NCI-H510A (cell line): Measurements from ENCODE around the gene RAB35.

Experiments used
- DNase-seq: peaks from one replicate; lab custom pipeline; 2025; lab: John Stamatoyannopoulos, UW

Gene RAB35

GRCh38 chr12:120086801-120087621, 29.5 kb downstream of the RAB35 start:
- DNase-seq: peak; percentile 99

GRCh38 chr12:120085920-120086645, 30.5 kb downstream of the RAB35 start:
- no peak for DNase-seq

- DNase-seq: no peak
Measured at GRCh38 chr12:120081641-120082040, 34.9 kb downstream of the RAB35 start.

- no peak for DNase-seq
Measured at GRCh38 chr12:120079411-120080400, 36.8 kb downstream of the RAB35 start.

- no peak for DNase-seq
Measured at GRCh38 chr12:120078868-120079267, 37.7 kb downstream of the RAB35 start.

GRCh38 chr12:120077260-120077659, 39.3 kb downstream of the RAB35 start:
- DNase-seq: no peak

GRCh38 chr12:120076651-120077050, 39.9 kb downstream of the RAB35 start:
- no peak for DNase-seq

- DNase-seq: no peak
Measured at GRCh38 chr12:120075034-120075616, 41.4 kb downstream of the RAB35 start.

GRCh38 chr12:120072472-120073249, 43.9 kb downstream of the RAB35 start:
- no peak for DNase-seq

- DNase-seq: no peak
Measured at GRCh38 chr12:120071493-120072020, 45.0 kb downstream of the RAB35 start.

- DNase-seq: no peak
Measured at GRCh38 chr12:120069278-120069677, 47.3 kb downstream of the RAB35 start.

GRCh38 chr12:120067901-120068300, 48.7 kb downstream of the RAB35 start:
- no peak for DNase-seq

GRCh38 chr12:120067084-120067869, 49.3 kb downstream of the RAB35 start:
- DNase-seq: peak; percentile 77

GRCh38 chr12:120066341-120066740, 50.2 kb downstream of the RAB35 start:
- DNase-seq: no peak

- DNase-seq: no peak
Measured at GRCh38 chr12:120065472-120065871, 51.1 kb downstream of the RAB35 start.

GRCh38 chr12:120064054-120064940, 52.3 kb downstream of the RAB35 start:
- no peak for DNase-seq

GRCh38 chr12:120062976-120063579, 53.5 kb downstream of the RAB35 start:
- no peak for DNase-seq

GRCh38 chr12:120061575-120062214, 54.9 kb downstream of the RAB35 start:
- DNase-seq: no peak
